GM23338 (cell line): ENCODE data around the gene MACIR. TPM values are rescaled to one million over a fixed set of nuclear protein-coding genes. Genes with fewer than 3 reads are reported as not detected.

Source experiments
- polyA plus RNA-seq: library from polyadenylated mRNA; unstranded; fragments of >200 nt; fragmentation: Nextera tagmentation; extraction: Ambion mirVana; gene quantifications from 2 replicates; pipeline ENCODE4 v1.2.1, GENCODE V29; 2016
- total RNA-seq: library from RNA; depleted of rRNA; stranded (reverse); fragments of >200 nt; shearing (Covaris generic); gene quantifications from 2 replicates; pipeline ENCODE4 v1.2.3, GENCODE V29; 2014; rRNA removed
- TF ChIP-seq, protein P1 (sequence below), 2 experiments: fragments of 200-600 bp in 1 of 2; sonication (generic) in 1 of 2; conservative IDR thresholded peaks; 2 replicates each; pipeline versions ENCODE4 v1.5.1 to v1.6.1; 2016 to 2017; ENCODE audit warnings: antibody characterized with exemption in 2 of 2, low read depth in 2 of 2, mild to moderate bottlenecking in 2 of 2, moderate library complexity in 1 of 2
- TF ChIP-seq, protein P2 (sequence below): IDR thresholded peaks from one replicate; pipeline ENCODE4 v1.6.1; 2018; ENCODE audit warnings: antibody characterized with exemption; ENCODE audit not compliant: unreplicated experiment

Gene MACIR
- total and polyA plus RNA-seq, 2 experiments from 2014 or later: 11.7 to 27.6 TPM

DNA sequence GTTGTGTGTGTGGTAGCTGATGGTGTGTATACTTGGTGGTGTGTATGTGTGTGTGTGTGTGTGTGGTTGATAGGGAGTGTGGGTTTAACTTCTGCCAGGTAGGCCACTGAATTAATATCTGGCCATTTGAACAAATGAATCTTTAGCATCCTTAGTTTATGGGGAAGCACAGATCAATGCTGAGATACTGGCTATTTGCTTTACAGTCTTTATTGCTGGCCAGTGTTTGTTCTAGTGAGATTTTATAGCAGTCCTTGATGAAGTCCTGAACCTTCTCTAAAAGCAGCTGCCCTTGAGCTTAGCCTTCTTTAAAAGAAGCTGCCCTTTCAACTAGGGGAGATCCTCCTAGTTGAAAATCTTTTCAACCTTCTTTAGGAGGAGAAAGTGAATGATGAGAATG is 69.3 kb downstream of the MACIR start (continued):
- TF ChIP-seq, protein P1, sequence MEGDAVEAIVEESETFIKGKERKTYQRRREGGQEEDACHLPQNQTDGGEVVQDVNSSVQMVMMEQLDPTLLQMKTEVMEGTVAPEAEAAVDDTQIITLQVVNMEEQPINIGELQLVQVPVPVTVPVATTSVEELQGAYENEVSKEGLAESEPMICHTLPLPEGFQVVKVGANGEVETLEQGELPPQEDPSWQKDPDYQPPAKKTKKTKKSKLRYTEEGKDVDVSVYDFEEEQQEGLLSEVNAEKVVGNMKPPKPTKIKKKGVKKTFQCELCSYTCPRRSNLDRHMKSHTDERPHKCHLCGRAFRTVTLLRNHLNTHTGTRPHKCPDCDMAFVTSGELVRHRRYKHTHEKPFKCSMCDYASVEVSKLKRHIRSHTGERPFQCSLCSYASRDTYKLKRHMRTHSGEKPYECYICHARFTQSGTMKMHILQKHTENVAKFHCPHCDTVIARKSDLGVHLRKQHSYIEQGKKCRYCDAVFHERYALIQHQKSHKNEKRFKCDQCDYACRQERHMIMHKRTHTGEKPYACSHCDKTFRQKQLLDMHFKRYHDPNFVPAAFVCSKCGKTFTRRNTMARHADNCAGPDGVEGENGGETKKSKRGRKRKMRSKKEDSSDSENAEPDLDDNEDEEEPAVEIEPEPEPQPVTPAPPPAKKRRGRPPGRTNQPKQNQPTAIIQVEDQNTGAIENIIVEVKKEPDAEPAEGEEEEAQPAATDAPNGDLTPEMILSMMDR (conservative IDR thresholded peaks at IDR 0.05; ENCODE audit: low read depth in 2 of 2): no peak
- TF ChIP-seq, protein P2, sequence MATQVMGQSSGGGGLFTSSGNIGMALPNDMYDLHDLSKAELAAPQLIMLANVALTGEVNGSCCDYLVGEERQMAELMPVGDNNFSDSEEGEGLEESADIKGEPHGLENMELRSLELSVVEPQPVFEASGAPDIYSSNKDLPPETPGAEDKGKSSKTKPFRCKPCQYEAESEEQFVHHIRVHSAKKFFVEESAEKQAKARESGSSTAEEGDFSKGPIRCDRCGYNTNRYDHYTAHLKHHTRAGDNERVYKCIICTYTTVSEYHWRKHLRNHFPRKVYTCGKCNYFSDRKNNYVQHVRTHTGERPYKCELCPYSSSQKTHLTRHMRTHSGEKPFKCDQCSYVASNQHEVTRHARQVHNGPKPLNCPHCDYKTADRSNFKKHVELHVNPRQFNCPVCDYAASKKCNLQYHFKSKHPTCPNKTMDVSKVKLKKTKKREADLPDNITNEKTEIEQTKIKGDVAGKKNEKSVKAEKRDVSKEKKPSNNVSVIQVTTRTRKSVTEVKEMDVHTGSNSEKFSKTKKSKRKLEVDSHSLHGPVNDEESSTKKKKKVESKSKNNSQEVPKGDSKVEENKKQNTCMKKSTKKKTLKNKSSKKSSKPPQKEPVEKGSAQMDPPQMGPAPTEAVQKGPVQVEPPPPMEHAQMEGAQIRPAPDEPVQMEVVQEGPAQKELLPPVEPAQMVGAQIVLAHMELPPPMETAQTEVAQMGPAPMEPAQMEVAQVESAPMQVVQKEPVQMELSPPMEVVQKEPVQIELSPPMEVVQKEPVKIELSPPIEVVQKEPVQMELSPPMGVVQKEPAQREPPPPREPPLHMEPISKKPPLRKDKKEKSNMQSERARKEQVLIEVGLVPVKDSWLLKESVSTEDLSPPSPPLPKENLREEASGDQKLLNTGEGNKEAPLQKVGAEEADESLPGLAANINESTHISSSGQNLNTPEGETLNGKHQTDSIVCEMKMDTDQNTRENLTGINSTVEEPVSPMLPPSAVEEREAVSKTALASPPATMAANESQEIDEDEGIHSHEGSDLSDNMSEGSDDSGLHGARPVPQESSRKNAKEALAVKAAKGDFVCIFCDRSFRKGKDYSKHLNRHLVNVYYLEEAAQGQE: no peak

Other genes with a start within 250 kb of the MACIR start
- 3.8 and 5.8 TPM in 2 replicates for gene GIN1, start 138.6 kb upstream of the MACIR start, total RNA-seq
- 9.6 and 11.3 TPM in 2 replicates for gene GIN1, start 138.6 kb upstream of the MACIR start, polyA plus RNA-seq
- 41.7 and 66.9 TPM in 2 replicates for gene PPIP5K2, start 138.5 kb upstream of the MACIR start, total RNA-seq
- 45.4 and 48.0 TPM in 2 replicates for gene PPIP5K2, start 138.5 kb upstream of the MACIR start, polyA plus RNA-seq